ENCODE results near the gene MED12L.

The MED12L gene

DNA sequence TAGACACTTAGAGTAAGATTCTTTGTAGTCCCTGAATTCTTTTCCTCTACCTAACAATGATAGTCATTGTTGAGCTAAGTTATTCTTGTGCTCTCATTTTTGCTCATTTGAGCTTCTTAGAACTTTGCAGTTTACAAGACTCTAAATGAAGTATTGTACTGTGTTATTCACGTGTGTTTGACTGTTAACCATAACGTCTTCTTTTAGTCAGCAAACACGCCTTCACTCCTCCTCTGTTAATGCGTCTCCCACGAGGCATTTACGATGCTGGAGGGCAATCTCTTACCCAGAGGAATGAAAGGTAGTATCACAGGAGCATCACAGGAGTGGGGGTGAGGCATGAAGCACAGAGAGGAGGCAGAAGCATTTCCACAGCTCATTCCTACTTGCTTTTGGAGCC is 207.7 kb downstream of the MED12L start:
- DNase-seq (ENCODE audit: low read depth): no peak

DNA sequence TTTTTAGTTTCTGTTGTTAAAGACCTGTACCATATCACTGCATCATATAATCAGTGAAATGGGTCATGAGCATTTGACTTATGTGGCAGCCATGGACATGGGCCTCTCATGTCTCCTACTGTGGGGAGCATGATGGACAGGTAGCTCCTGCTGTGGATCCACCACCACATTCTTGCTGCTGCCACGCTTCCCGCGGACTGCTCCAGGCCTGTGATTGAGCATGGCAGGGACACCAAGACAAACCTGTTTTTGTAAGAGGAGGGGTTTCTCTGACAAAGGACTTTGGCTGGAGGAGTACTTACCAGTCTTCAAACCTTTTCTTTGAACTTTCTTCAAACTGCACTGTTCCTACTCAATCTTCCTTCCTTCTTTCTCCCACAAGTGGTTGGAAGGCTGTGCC is 210.8 kb downstream of the MED12L start:
- no peak for DNase-seq (ENCODE audit: low read depth)

DNA sequence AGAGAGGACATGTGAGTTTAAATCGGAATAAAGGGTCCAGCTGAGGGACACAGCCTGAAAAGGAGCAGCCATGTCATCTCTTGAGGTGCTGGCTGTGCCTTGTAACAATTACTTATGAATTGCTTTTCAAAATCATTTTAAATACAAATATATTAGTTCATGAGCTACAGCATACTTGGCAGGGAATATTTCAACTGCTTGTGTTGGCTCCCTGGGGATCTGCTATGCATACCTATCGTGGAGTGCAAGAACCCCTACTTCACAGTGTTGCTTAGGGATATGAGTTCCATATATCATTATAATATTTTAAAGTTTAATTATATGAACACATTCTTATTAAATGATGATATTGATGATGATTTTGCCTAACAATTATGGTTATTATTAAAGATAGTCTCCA is 212.0 kb downstream of the MED12L start:
- DNase-seq (ENCODE audit: low read depth): no peak

DNA sequence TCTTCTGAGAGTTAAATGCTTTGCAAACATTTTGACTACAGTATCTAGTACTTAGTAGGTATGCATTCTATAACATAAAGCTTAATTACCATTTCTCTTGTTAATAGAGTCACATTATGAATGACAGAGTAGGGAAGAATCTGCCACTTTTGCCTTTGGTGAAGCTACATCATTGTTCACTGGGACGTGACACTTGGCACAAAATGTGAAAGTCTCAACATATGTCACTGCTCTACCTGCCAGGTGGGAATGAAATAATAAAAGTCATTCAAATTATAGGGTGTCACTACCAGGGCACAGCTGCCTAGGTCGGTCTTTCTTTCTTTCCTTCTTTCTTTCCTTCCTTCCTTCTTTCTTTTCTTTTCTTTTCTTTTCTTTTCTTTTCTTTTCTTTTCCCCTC is 213.5 kb downstream of the MED12L start:
- no peak for DNase-seq (ENCODE audit: low read depth)

DNA sequence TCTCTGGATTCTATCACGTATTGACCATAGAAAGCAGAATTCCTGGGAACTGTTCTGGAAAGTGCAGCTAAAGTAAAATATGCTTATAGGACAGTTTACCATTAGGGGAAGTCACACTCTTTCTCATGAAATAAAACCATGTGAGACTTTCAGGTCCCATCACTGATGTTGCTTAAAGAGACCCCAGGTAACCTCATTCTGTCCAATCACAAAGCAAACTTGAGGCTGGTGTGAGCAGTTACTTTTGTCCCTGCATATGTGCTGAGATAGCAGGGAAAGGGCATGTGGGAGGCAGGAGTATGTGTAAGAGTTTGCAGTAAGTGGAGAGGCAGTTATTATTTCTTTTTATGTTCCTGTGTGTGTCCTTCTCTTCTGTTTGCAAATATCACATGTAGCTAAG is 215.1 kb downstream of the MED12L start:
- DNase-seq (ENCODE audit: low read depth): no peak

DNA sequence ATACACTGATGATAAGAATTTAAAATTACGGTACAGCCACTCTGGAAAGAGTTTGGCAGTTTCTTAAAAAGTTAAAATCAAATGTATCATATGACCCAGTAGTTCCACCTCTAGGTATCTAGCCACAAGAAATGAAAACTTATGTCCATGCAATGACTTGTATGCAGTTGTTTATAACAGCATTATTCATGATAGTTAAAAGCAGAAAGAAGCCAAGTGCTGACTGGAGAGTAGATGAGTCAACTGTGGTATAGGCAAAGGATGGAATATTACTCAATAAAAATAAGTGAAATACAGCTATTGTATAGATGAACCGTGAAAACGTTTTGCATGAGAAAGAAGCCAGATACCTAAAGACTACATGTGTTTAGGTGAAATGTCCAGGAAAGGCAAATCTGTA is 216.3 kb downstream of the MED12L start:
- no peak for DNase-seq (ENCODE audit: low read depth)

DNA sequence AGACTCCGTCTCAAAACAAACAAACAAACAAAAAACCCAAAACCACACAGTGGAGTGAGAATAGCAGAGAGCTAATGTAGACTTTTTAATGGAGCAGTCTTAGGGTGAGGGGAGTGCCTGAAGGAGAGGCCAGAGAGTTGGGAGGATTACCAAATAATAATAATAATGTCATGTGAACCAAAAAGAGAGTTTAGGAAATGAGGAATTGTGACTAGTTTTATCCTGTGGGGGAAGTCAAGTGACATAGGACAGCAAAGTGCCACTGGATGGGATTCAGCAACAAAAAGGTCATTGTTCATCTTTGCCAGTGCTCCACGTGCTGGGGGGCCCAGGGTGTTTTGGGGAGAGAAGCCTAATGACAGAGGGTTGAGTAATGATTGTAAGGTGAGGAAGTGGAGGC is 218.3 kb downstream of the MED12L start:
- DNase-seq (ENCODE audit: low read depth): no peak

DNA sequence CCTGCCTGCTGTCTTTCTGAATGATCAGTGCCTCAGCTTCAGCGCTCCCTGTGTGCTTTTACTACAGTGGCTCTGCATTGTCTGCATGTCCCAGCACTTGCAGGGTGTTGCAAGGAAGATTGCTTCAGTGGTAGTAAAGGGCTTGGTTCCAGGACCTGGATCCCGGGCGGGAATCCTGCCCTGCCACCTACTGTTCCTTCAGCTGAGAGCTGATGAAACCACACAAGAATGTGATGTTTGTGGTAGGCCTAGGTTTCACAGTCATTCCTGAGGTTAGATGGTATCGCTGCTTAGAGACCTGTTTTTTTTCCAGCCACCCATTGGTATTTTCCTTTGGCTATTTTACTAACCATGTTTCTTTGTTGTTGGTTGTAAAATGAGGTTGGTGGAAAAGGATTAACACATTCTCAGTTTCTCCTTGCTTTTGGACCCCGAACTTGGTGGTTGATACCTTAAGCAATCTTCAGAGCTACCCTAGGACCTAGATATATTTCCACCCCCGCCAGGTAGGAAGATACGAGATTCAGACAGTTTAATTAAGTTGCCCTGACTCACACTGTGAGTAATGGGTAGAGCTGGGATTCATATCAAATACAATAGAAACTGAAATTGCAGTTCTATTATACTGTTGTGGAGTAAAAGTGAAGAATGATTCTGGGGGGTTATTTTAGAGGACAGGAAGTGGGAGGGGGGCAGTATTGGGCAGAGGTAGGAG is 219.8 kb downstream of the MED12L start:
- no peak for DNase-seq (ENCODE audit: low read depth)

DNA sequence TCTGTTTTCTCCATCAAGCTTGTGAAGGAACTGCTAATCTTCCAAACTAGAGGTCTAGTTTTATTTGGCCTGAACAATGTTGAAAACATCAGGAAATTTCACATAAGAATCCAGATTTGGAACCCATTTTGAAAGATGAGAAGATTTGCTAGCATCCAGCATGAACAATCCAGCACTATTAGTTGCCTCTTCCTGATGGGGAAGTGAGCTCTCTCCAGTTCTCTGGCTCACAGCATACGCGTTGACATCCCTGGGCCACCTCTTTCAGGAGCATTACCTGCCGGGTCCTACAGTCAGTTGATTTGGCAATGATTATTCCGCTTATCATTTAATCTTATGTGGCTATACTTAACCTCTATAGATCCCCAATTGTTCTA is 220.3 kb downstream of the MED12L start:
- no peak for DNase-seq (ENCODE audit: low read depth)

DNA sequence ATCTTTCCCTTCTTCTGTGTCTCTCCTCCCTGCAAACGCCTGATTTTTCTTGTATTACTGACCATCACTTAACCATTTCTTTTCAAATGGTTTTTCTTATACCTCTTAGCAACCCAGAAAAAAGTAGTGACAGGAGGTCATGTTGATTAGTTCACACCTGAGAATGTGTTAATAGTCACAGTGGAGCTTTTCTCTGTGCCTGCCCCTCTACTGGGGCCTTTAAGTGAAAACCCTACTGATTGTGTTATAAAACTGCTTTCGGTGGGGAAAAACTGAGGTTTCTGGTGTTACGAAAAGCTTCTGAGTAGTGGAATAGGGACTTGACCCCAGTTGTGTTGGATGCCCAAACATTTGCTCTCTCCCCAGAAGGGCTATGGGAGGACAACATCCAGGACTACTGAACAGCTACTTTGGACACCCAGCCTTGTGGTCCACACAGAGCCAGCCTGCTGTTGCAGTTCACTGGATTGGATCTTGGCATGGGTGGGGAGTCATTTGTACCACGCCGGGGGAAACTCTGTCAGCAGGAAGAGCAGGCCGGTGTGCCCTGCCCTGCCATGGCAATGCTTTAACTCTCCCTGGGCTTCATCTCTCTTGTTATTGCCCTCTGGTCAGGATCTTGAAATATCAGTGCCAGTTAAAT is 220.8 kb downstream of the MED12L start:
- DNase-seq (ENCODE audit: low read depth): no peak

DNA sequence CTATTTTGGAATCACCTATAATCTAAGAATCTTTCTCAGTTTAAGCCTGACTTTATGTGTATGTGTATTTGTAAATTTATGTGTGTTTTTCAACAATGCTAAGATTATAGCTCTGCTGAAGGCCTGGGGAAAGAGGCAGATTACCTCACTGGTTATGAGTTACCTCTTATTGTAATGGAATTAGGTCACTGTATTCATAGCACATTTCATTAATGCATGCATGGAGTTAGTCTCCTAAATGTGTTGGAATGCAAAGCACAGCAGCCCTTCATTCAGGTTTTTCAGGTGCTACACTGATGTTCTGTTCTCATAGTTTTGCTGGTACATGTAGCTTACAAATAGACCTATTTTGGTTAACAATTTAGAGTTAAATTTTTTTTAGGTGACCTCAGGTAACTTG is 221.7 kb downstream of the MED12L start:
- no peak for DNase-seq (ENCODE audit: low read depth)

DNA sequence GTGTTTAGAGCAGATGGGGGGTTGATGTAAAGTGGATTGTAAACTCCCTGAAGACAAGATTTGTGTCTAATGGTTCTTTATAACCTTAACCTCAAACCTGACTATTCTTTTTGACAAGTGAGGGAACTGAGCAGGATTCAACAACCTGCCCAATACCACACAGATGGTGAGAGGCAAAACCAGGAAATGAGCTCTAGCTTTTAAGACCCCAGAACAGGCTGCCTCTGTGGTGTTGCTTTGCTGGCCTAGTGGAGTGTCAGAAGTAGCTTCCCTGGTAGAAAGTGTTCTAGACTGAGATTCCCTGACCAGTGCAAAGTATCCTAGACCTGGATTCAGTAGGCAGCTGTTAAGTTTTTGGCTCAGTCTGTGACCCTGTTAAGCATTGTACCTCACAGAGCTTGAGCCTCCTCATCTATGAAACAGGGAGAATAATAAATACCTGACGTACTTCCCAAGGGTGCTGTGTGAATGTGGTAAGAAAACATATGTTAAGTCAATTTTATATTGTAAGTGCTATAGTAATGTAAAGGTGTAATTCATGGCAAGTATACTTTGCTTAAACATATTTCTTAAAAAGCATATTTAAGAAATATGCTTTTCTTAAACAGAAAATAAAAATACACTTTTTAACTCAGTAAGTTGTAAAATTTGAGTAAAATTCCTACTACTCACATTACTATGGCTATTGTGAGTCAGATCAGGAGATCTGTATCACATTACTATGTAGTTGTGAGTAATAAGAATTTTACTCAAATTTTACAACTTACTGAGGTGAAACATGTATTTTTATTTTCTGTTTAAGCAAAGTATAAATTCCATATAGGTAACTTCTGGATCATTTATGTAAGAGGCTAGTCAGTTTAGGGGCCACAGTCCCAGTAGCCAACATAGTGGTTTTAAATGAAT is 222.4 kb downstream of the MED12L start:
- DNase-seq (ENCODE audit: low read depth): no peak

DNA sequence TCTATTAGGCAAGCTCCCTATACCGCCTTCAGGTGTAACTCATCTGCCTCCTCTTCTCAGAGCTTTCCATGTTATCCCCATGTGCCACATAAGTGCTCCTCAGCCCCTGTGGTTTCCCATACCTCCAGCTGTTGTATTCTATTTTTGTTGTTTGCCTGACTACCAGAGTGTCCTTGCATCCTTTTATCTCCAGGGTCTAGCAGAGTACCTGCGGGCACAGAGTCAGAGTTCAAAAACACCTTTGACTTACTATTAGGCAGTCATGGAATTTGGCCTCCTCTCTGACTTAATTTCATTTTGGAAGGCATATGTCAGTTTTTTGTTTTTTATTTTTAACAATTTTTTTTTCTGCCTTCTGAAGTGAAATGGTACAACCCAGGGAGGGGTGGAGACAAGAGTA is 224.1 kb downstream of the MED12L start:
- DNase-seq (ENCODE audit: low read depth): no peak

DNA sequence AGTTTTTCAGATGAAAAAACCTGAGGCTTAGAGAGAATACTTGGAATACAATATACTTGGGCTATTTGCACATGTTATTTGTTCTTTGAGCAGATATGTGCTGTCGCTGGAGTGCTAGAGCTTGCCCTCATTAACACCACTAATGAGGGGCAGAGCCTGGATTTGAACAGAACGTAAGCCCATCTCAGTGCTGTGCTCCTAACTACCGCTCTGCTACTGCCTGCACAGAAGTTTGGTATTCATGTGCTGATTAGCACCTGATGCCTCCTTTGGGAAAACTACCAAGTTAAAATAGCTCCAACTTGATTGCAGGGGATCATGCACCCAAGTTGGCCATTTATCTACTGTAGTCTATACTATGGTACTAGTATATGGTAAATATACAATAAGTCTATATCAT is 227.5 kb downstream of the MED12L start:
- DNase-seq (ENCODE audit: low read depth): no peak

DNA sequence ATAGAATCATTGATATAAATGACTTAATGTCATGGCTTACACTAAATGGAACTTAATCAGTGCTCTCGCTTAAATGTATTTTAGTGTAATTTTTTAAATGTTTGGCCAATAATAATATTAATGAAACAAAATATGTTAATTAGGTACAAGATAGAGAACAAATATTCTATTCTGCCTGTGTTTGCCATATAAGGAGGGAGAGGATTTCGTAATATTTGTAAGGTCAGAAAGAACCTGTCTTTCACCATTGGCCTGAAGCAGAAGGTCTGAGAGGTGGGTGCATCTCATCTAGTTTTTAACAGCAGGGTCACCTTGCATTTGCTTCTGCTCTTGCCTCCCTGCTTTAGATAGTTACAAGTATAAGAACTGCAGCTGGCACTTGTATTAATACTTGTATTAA is 228.7 kb downstream of the MED12L start:
- no peak for DNase-seq (ENCODE audit: low read depth)

DNA sequence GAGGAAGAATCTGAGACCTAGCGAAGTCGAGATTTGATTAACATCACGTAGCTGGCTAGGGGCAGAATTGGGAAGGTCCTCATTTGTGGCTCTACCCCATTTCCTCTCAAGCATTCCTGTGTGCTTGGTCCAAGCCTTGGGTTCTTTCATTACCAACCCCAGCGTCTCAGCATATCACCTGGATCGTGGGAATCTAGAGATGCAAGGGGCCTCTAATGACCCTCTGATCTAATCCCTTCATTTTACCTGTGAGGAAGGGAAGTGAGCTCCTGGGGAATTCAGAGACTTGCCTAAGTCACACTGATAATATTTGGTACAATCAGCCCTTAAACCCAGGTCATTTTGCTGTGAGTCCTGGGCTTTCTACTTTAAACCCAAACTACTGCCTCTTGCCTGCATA is 229.1 kb downstream of the MED12L start:
- DNase-seq (ENCODE audit: low read depth): no peak

DNA sequence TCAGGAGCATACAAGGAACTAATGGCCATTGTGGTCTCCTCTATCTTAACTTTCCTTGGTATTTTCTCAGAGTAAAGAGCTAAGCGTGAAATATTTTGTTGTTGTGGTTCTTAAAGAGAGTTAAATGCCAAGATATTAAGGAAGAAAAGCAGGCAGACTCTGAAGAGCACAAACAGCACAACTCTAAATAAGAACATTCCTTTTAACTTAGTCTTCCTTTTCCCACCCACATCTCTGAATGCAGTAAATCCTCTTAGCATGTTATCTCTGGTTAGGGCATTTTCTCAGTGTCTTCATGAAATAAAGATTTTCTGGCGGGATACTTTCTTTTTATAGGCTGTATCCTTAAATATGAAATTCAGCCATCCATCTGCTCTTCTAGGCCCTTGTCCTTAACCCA is 229.7 kb downstream of the MED12L start:
- no peak for DNase-seq (ENCODE audit: low read depth)

DNA sequence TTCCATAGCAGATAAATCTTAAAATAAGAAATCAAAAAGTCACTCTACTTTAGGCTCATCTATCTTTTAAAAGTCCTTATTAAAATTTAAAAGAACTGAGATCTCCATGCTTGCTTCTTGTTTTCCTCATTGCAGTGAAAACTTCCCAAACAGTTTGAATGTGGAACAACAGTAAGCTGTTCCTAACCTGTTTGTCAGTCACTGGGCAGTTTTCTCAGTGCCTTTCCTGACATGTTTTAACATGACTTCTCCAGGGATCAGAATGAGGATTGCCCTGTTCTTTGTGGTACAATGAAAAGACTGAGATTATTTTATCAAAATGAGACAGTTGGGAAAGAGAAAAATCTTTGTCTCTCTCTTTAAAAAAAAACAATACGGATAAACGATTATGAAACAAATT is 230.4 kb downstream of the MED12L start:
- DNase-seq (ENCODE audit: low read depth): no peak

DNA sequence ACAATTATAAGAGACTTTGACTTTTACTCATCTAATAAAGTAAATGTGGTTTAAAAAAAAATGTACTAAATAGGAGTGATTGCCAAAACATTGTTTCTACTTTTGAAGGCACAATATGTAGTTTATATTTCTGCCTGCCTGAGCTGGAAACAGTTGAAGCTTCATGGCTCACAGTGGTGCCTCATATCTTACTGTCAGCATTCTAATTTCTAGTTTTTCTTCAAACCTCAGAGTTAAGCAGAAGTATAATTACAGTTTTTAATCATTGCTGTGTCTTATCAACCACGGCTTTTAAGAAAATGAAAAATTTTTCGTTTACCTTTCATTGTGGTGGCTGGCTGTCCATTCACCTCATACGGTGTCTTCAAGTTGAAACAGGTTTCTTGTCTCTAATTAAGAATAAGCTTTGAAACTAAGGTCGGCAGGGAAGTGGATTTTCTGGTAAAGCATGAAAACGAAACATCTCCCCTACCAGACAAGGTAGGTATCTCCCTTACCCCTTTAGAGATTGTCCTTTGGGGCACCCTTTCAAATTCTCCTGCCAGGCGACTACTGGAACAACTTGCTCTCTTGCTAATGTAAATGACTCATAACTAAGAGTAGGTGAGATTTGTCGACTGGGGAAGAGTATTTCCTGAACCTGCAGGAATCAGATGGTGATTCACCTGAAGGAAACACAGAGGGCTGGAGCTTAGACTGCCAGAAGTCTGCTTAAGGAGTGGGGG is 231.0 kb downstream of the MED12L start, which contains the start of gene GPR87:
Gene GPR87 (minus strand): TSS at position 554 of the 725 bp plus-strand sequence. CDS start 16,720 bp downstream, outside the sequence.
- DNase-seq (ENCODE audit: low read depth): no peak

DNA sequence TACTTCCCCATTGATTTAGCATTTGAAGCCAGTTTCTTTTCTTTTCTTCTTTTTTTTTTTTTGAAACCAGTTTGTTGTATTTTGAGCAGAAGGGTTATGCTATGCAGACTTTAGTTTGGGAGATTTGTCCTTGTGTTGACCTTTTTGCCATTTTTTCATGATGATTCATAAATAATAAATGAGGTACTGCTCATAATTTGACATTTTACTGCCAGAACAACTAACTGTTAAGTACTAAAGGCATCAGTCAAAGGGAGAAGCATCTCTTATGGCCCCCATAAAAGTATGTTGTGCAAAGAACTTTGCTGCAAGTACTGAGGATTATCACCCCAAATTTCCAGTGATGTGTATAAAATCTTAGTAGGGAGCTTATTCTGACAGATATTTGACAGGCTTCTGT is 232.8 kb downstream of the MED12L start:
- DNase-seq (ENCODE audit: low read depth): no peak

DNA sequence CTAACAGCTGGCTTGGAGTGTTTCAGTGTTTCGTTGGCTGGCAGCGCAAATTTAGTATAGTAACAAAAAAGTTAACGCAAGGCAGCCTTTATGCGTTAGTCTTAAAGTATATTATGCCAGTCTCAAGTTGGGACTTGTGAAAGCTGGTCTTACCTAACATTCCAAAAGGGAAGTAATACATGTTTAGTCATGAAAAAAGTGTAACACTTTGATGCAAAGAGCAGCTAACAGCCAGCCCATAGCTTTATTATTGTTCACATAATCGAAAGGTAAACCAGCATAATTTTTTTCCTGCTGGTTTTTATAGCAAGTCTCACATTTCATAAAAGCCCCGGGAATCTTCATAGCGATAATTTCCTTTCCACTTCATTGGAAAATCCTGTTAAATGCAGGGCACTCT is 233.5 kb downstream of the MED12L start:
- no peak for DNase-seq (ENCODE audit: low read depth)

DNA sequence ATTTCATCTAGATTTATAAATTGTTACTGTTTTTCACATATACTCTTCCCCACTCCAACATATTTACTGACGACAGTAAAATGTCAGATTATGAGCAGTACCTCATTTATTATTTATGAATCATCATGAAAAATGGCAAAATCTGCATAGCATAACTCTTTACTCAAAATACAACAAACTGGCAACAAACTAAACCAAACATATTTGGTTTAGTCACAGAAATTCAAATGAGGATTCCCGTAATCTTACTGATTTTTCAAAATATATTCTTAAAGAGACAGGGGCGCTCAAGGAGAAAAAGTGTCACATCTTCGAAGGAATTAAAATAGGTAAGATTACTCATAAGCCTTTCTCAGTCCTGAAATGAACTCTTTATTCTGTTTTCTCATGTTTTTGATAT is 234.2 kb downstream of the MED12L start:
- no peak for DNase-seq (ENCODE audit: low read depth)
